Body of pancreas (tissue), 4 donors: ENCODE results near the gene PGC. TPM values are rescaled to one million over a fixed set of nuclear protein-coding genes. Genes with fewer than 3 reads are reported as not detected.

ENCODE experiments used
- ATAC-seq: fragments of 150-250 bp; one replicate; pipeline ENCODE4 v1.9.1; 2016
- DNase-seq, 4 donors: peaks; one replicate each; pipeline ENCODE4 v3.0.0-alpha.2; 2019
- H3K27ac ChIP-seq, 4 donors: fragments of 200-600 bp; sonication (generic); 1 replicate in 3 of 4; 2 replicates in 1 of 4; pipeline versions ENCODE4 v1.5.1 to v1.6.1; 2016 to 2019; ENCODE audit warnings: mild to moderate bottlenecking in 1 of 4, mixed read lengths in 1 of 4, moderate library complexity in 1 of 4
- H3K27me3 ChIP-seq, 2 donors: fragments of 200-600 bp; sonication (generic); one replicate each; pipeline ENCODE4 v1.6.0; 2016; ENCODE audit warnings: mild to moderate bottlenecking in 1 of 2
- H3K36me3 ChIP-seq, 2 donors: fragments of 200-600 bp; sonication (generic); replicated peaks in 1 of 2; 2 replicates each; pipeline ENCODE4 v1.5.1; 2016; ENCODE audit warnings: low read depth in 2 of 2; ENCODE audit not compliant: insufficient read depth in 1 of 2
- H3K4me1 ChIP-seq: fragments of 200-600 bp; sonication (generic); one replicate; pipeline ENCODE4 v1.6.0; 2016
- H3K4me3 ChIP-seq, 2 donors: fragments of 200-600 bp; sonication (generic); 1 replicate in 1 of 2; 2 replicates in 1 of 2; pipeline ENCODE4 v1.5.1; 2016 to 2019
- H3K9me3 ChIP-seq, 3 donors: fragments of 200-600 bp; sonication (generic); 1 replicate in 2 of 3; 2 replicates in 1 of 3; pipeline ENCODE4 v1.5.1; 2016
- POLR2A ChIP-seq, 3 donors: fragments of 450-650 bp; IDR thresholded peaks; one replicate each; pipeline ENCODE4 v1.6.1; 2016; ENCODE audit warnings: antibody characterized with exemption in 3 of 3, mild to moderate bottlenecking in 2 of 3
- WGBS, 2 donors: methylation state at CpG; one replicate each; pipeline ENCODE4 v1.1.5; 2017; 5-methylcytosine and 5-hydroxymethylcytosine counted together
- intact Hi-C: fragments of 100-400 bp; cut with DNase I; formaldehyde crosslinking; loops from one replicate; pipeline ENCODE4 v1.15.1; 2023
- total RNA-seq, 2 donors: library from RNA; depleted of rRNA; stranded (reverse); fragments of >200 nt; gene quantifications; one replicate each; pipeline ENCODE4 v1.1.0, GENCODE V29; 2016
- TF ChIP-seq, protein P1 (sequence below), 7 experiments: fragments of 450-650 bp in 4 of 7; fragments of 200-600 bp in 3 of 7; sonication (generic) in 3 of 7; IDR thresholded peaks; one replicate each; pipeline ENCODE4 v1.5.1; 2016 to 2019; ENCODE audit warnings: antibody characterized with exemption in 7 of 7

The PGC gene
- total RNA-seq, 2 donors from 2014 or later = 48.8 to 91.1 TPM

DNA sequence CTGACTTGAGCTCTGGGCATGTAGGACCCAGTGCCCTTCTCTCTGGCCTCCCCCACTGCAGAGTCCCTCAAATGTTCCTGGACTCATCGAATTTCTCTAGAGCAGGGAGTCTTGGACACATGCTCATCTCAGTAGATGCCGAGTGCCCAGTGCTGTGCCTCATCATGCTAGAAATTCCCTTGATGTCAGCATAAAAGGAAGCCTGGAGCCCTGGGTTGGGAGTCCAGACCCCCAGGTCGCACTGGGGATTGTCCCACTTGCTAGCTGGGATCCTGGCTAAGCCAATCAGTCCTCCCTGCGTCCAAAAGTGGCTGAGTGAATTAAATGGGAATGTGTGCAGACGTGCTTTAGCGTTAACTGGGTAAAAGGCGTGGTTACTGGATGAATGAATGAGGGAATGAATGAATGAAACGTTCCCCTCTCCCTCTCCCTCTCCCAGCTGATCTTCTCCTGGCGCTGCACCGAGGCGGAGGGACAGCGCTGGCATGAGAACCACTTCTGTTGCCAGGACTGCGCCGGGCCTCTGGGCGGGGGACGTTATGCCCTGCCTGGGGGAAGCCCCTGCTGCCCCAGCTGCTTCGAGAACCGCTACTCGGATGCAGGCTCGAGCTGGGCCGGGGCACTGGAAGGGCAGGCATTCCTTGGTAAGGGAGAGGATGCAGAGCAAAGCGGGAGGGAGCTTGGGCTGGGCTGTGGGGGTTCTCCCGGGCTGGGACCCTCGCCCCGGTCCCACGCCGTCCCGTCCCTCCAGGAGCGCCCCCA is 38.7 kb upstream of the PGC start:
- Histone ChIP-seq H3K27me3 (no peaks in the 10 kb centered on the region), H3K9me3 (no peaks in the 10 kb centered on the region), H3K4me3 (peak overlapping the region in 1 of 2 donors; percentile 66), H3K4me1 (peaks cover 61% of the 10 kb centered on the region), H3K36me3 (peaks cover 0 to 4% of the 10 kb centered on the region in 2 donors), H3K27ac (peak overlapping the region in 3 of 4 donors; percentile 75 to 93 (median 91))
- TF ChIP-seq POLR2A (IDR thresholded peaks at IDR 0.05) = no peak
- TF ChIP-seq, protein P1, sequence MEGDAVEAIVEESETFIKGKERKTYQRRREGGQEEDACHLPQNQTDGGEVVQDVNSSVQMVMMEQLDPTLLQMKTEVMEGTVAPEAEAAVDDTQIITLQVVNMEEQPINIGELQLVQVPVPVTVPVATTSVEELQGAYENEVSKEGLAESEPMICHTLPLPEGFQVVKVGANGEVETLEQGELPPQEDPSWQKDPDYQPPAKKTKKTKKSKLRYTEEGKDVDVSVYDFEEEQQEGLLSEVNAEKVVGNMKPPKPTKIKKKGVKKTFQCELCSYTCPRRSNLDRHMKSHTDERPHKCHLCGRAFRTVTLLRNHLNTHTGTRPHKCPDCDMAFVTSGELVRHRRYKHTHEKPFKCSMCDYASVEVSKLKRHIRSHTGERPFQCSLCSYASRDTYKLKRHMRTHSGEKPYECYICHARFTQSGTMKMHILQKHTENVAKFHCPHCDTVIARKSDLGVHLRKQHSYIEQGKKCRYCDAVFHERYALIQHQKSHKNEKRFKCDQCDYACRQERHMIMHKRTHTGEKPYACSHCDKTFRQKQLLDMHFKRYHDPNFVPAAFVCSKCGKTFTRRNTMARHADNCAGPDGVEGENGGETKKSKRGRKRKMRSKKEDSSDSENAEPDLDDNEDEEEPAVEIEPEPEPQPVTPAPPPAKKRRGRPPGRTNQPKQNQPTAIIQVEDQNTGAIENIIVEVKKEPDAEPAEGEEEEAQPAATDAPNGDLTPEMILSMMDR (IDR thresholded peaks at IDR 0.05) = no peak
- 18 to 19% methylated on average over 18 to 29 of the region's 29 CpGs for WGBS, 2 donors
- DNase-seq (peak in 1 of 4 donors; percentile 23), ATAC-seq (no peak)
- intact Hi-C loops = no loop called here

DNA sequence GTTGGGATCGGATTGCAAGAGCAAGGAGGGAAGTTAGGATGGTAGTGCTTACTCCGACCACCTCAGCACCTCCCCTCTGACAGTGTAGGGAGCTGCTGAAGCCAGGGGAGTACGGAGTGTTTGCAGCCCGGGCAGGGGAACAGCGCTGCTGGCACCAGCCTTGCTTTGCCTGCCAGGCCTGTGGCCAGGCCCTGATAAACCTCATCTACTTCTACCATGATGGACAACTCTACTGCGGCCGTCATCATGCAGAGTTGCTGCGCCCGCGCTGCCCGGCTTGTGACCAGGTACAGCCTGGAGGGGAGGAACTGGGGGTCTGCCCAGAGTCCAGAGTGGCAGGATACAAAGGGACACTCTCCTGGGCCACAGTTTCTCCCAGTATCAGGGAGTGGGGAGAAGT is 38.1 kb upstream of the PGC start:
- peaks cover 63% of the 10 kb centered on the region for H3K4me1 ChIP-seq
- no peaks in the 10 kb centered on the region for H3K9me3 ChIP-seq
- no peaks in the 10 kb centered on the region for H3K27me3 ChIP-seq
- no peak overlapping the region for H3K4me3 ChIP-seq
- ATAC-seq (no peak), DNase-seq (no peak)
- peaks cover 0 to 4% of the 10 kb centered on the region in 2 donors for H3K36me3 ChIP-seq
- TF ChIP-seq, protein P1 (IDR thresholded peaks at IDR 0.05) = no peak
- no peak for TF ChIP-seq POLR2A (IDR thresholded peaks at IDR 0.05)
- peak overlapping the region in 3 of 4 donors; percentile 23 to 93 (median 91) for H3K27ac ChIP-seq
- WGBS, 2 donors = 38 to 63% methylated on average over 5 to 10 of the region's 11 CpGs
- intact Hi-C loops = no loop called here

DNA sequence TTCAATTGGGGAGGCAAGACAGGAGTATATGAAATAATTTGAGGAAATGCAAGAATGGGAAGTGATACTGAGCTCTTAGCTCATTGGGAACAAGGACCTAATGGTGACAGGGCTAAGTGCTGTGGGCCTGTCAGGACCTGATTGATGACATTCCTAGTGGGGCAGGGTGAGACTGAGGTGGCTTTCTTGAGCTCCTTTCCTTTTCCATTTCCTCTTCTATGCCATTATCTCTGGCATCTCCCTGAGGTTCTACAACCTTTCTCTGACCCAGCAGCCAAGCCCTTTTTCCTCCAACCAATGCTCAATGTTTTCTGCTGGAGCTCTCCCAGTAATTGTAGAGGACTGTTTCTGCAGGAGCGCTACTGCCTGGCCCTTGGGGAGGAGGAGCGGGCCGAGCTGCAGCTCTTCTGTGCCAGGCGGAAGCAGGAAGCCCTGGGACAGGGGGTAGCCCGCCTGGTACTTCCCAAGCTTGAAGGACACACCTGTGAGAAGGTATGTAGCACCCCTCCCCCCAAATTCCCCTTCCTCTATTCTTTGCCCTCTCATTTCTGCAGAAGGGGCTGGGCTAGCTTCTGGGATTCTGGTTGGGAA is 37.5 kb upstream of the PGC start:
- Histone ChIP-seq H3K27me3 (no peaks in the 10 kb centered on the region), H3K27ac (peak overlapping the region in 3 of 4 donors; percentile 23 to 93 (median 91)), H3K4me3 (no peak overlapping the region), H3K4me1 (peaks cover 63% of the 10 kb centered on the region), H3K9me3 (no peaks in the 10 kb centered on the region), H3K36me3 (no peaks in the 10 kb centered on the region)
- intact Hi-C loops = no loop called here
- TF ChIP-seq, protein P1 (IDR thresholded peaks at IDR 0.05) = no peak
- no peak for TF ChIP-seq POLR2A (IDR thresholded peaks at IDR 0.05)
- no peak for ATAC-seq
- 49 to 60% methylated on average over 5 of the region's 5 CpGs for WGBS, 2 donors
- peak in 2 of 4 donors; percentile 26 to 46 for DNase-seq

DNA sequence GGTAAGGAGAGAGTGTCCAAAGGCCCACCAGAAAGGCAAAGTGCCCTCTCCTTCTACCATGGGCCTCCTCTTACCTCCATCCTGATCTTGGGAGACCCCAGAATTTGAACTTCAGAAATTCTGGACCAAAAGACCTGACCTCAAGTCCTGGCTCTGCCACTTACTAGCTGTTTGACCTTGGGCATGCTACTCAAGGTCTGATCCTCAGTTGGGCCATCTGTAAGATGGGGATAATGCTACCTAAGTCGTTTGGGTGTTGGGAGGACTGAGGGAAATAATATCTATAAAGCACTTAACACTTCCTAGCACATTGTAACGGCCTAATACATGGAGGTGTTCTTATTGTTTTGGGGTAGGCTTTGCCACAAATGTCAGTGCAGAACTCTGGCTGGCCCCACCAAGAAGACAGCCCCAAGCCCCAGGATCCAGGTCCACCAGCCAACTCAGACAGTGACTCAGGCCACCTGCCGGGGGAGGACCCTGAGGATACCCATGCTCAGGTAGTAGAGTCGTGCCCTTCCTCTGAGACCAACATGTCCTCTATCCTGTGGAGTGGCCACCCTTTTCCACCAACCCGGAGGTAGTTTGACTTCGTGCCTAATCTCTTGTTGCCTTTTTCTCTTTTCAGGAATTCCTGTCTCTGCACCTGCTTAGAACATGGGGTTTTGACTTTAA is 36.0 kb upstream of the PGC start:
- no peak for ATAC-seq
- H3K4me1 ChIP-seq = peaks cover 60% of the 10 kb centered on the region
- H3K36me3 ChIP-seq = no peaks in the 10 kb centered on the region
- no peaks in the 10 kb centered on the region for H3K27me3 ChIP-seq
- intact Hi-C loops = no loop called here
- H3K4me3 ChIP-seq = no peak overlapping the region
- H3K9me3 ChIP-seq = no peaks in the 10 kb centered on the region
- no peak for TF ChIP-seq POLR2A (IDR thresholded peaks at IDR 0.05)
- 67 to 74% methylated on average over 6 of the region's 6 CpGs for WGBS, 2 donors
- peak overlapping the region in 2 of 4 donors; percentile 3 to 91 for H3K27ac ChIP-seq
- no peak for DNase-seq

DNA sequence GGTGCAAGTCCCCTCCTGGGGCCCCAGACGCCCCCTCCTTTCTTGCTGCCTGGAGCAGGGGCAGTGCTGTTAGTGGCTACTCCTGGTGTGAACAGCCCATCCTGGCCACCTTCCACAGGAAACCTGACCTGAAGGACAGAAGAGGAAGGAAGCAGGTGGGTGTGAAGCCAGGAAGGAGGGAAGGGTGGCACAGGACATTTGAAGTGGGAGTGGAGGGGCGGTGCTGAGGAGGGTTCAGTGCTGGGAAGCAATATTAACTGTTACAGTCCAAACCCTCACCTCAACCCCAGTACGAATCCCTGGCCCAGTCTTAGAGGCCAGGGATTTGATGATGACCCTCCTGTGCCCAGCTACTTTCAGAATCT is 34.2 kb upstream of the PGC start:
- no peak for ATAC-seq
- 12% methylated on average over 3 of the region's 3 CpGs for WGBS, 2 donors
- H3K27me3 ChIP-seq = no peaks in the 10 kb centered on the region

More for the DNA sequence above, 34.2 kb upstream of the PGC start:
- peaks cover 60% of the 10 kb centered on the region for H3K4me1 ChIP-seq
- H3K4me3 ChIP-seq = no peak overlapping the region
- no peaks in the 10 kb centered on the region for H3K9me3 ChIP-seq
- intact Hi-C loops = no loop called here
- peak overlapping the region; percentile 62 to 88 (median 81) for H3K27ac ChIP-seq
- peak in 2 of 4 donors; percentile 68 to 74 for DNase-seq
- H3K36me3 ChIP-seq = no peaks in the 10 kb centered on the region
- no peak for TF ChIP-seq POLR2A (IDR thresholded peaks at IDR 0.05)
- TF ChIP-seq, protein P1 (IDR thresholded peaks at IDR 0.05) = no peak
